ENCODE data around the gene CELF4.

Gene CELF4

GRCh38 chr18:37471637-37472036 lies 94.0 kb downstream of the CELF4 start:
- no peaks in the 10 kb centered on the region for H3K4me1 ChIP-seq (ENCODE audit: control insufficient read depth, low read length)
- no peaks in the 10 kb centered on the region for H3K27me3 ChIP-seq (ENCODE audit: control insufficient read depth, low read length)
- H3K27ac ChIP-seq (ENCODE audit: low read depth, low read length), result no peak overlapping the region
- no peaks in the 10 kb centered on the region for H4K20me1 ChIP-seq (ENCODE audit: control insufficient read depth, insufficient read depth, low read depth, low read length)
- no peaks in the 10 kb centered on the region for H3K9me3 ChIP-seq (ENCODE audit: control insufficient read depth, insufficient read depth, low read length)
- no peaks in the 10 kb centered on the region for H3K36me3 ChIP-seq (ENCODE audit: control insufficient read depth, low read length)
- H3K4me3 ChIP-seq (ENCODE audit: low read length), result no peak overlapping the region
- no peaks in the 10 kb centered on the region for H3F3A ChIP-seq (ENCODE audit: control insufficient read depth, insufficient read depth)
- no peak overlapping the region for H3K4me2 ChIP-seq (ENCODE audit: low read length)
- H3K9me2 ChIP-seq (replicated peaks; ENCODE audit: control insufficient read depth, low read length), result no peaks in the 10 kb centered on the region
- H3K79me2 ChIP-seq (ENCODE audit: control insufficient read depth, low read length), result no peaks in the 10 kb centered on the region
- TF ChIP-seq CTCF (IDR thresholded peaks at IDR 0.05; ENCODE audit: low read depth, low read length, poor library complexity, severe bottlenecking), result no peak

- H3K27ac ChIP-seq (ENCODE audit: low read depth, low read length), result no peak overlapping the region
Measured at GRCh38 chr18:37470986-37471385, 94.6 kb downstream of the CELF4 start.

GRCh38 chr18:37467002-37467662 lies 98.5 kb downstream of the CELF4 start:
- Histone ChIP-seq H3K4me2 (ENCODE audit: low read length) (no peak overlapping the region), H3F3A (ENCODE audit: control insufficient read depth, insufficient read depth) (no peaks in the 10 kb centered on the region), H3K79me2 (ENCODE audit: control insufficient read depth, low read length) (no peaks in the 10 kb centered on the region), H4K20me1 (ENCODE audit: control insufficient read depth, insufficient read depth, low read depth, low read length) (no peaks in the 10 kb centered on the region), H3K36me3 (ENCODE audit: control insufficient read depth, low read length) (no peaks in the 10 kb centered on the region), H3K4me1 (ENCODE audit: control insufficient read depth, low read length) (no peaks in the 10 kb centered on the region), H3K27ac (ENCODE audit: low read depth, low read length) (no peak overlapping the region), H3K4me3 (ENCODE audit: low read length) (no peak overlapping the region), H3K27me3 (ENCODE audit: control insufficient read depth, low read length) (no peaks in the 10 kb centered on the region), H3K9me2 (replicated peaks; ENCODE audit: control insufficient read depth, low read length) (no peaks in the 10 kb centered on the region), H3K9me3 (ENCODE audit: control insufficient read depth, insufficient read depth, low read length) (no peaks in the 10 kb centered on the region)
- TF ChIP-seq EZH2phosphoT487 (IDR thresholded peaks at IDR 0.05; ENCODE audit: borderline replicate concordance, low read length) (no peak), CTCF (IDR thresholded peaks at IDR 0.05; ENCODE audit: low read depth, low read length, poor library complexity, severe bottlenecking) (no peak)

More at GRCh38 chr18:37470986-37471385, 94.6 kb downstream of the CELF4 start:
- Histone ChIP-seq H3F3A (ENCODE audit: control insufficient read depth, insufficient read depth) (no peaks in the 10 kb centered on the region), H3K36me3 (ENCODE audit: control insufficient read depth, low read length) (no peaks in the 10 kb centered on the region), H3K4me1 (ENCODE audit: control insufficient read depth, low read length) (no peaks in the 10 kb centered on the region), H3K9me3 (ENCODE audit: control insufficient read depth, insufficient read depth, low read length) (no peaks in the 10 kb centered on the region), H3K27me3 (ENCODE audit: control insufficient read depth, low read length) (no peaks in the 10 kb centered on the region), H3K9me2 (replicated peaks; ENCODE audit: control insufficient read depth, low read length) (no peaks in the 10 kb centered on the region), H3K4me3 (ENCODE audit: low read length) (no peak overlapping the region), H3K4me2 (ENCODE audit: low read length) (no peak overlapping the region), H4K20me1 (ENCODE audit: control insufficient read depth, insufficient read depth, low read depth, low read length) (no peaks in the 10 kb centered on the region), H3K79me2 (ENCODE audit: control insufficient read depth, low read length) (no peaks in the 10 kb centered on the region)
- TF ChIP-seq CTCF (IDR thresholded peaks at IDR 0.05; ENCODE audit: low read depth, low read length, poor library complexity, severe bottlenecking) (no peak), EZH2phosphoT487 (IDR thresholded peaks at IDR 0.05; ENCODE audit: borderline replicate concordance, low read length) (no peak)
